SJCRH30 (cell line): ENCODE results near the gene CRTC1. TPM values are rescaled to one million over a fixed set of nuclear protein-coding genes. Genes with fewer than 3 reads are reported as not detected.
"Not testable (repeated sequence)": the region's sequence is repeated elsewhere in the genome, so short reads cannot be mapped to it uniquely, and the experiment has no call there.

Experiments used
- DNase-seq, 2 experiments: peaks; one replicate each; pipeline ENCODE4 v3.0.0-alpha.2; 2015 to 2020
- H3K27ac ChIP-seq: fragments of 250-450 bp; sonication (Bioruptor Pico); 2 replicates; pipeline ENCODE4 v1.5.1; 2020; ENCODE audit warnings: mild to moderate bottlenecking, moderate library complexity
- H3K27me3 ChIP-seq: fragments of 250-450 bp; sonication (Bioruptor Pico); 2 replicates; pipeline ENCODE4 v1.5.1; 2020; ENCODE audit warnings: mild to moderate bottlenecking, moderate library complexity
- H3K36me3 ChIP-seq: fragments of 250-450 bp; sonication (Bioruptor Pico); 2 replicates; pipeline ENCODE4 v1.5.1; 2020; ENCODE audit warnings: mild to moderate bottlenecking, moderate library complexity
- H3K4me1 ChIP-seq: fragments of 250-450 bp; sonication (Bioruptor Pico); 2 replicates; pipeline ENCODE4 v1.5.1; 2020; ENCODE audit warnings: mild to moderate bottlenecking, moderate library complexity
- H3K4me3 ChIP-seq: fragments of 250-450 bp; sonication (Bioruptor Pico); 2 replicates; pipeline ENCODE4 v1.5.1; 2020; ENCODE audit warnings: mild to moderate bottlenecking, moderate library complexity
- H3K9me3 ChIP-seq: fragments of 250-450 bp; sonication (Bioruptor Pico); replicated peaks from 2 replicates; pipeline ENCODE4 v1.5.1; 2020; ENCODE audit warnings: mild to moderate bottlenecking, moderate library complexity
- total RNA-seq: library from RNA; depleted of rRNA; stranded (reverse); fragments of >200 nt; shearing (Covaris generic); gene quantifications from 2 replicates; pipeline ENCODE4 v1.2.3, GENCODE V29; 2014

CRTC1 gene
- total RNA-seq, 1 experiment from 2014 or later = 3.5 TPM

DNA sequence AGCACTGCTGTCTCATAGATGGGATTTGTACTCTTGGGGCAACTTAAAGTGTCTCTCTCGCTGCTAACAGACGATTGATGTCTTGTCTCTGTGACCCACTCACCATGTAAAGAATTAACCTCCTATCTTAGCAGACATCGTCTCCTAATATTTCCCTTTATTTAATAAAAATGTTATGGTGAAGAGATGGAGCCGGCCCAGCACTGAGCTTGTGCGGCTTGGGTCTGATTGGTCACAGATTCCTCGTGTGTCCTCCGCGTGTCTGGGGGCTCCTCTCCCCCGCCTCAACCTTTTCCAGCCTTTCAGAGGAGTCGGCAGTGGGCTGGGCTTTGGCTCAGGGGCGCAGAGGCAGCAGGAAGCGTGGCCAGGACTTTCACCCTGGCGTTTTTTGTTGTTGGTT lies 13.2 kb upstream of the CRTC1 start:
- no peak for DNase-seq
- Histone ChIP-seq H3K4me3 (no peak overlapping the region), H3K36me3 (no peaks in the 10 kb centered on the region), H3K4me1 (no peaks in the 10 kb centered on the region), H3K27me3 (peaks cover 24% of the 10 kb centered on the region), H3K27ac (no peak overlapping the region), H3K9me3 (no peaks in the 10 kb centered on the region)

DNA sequence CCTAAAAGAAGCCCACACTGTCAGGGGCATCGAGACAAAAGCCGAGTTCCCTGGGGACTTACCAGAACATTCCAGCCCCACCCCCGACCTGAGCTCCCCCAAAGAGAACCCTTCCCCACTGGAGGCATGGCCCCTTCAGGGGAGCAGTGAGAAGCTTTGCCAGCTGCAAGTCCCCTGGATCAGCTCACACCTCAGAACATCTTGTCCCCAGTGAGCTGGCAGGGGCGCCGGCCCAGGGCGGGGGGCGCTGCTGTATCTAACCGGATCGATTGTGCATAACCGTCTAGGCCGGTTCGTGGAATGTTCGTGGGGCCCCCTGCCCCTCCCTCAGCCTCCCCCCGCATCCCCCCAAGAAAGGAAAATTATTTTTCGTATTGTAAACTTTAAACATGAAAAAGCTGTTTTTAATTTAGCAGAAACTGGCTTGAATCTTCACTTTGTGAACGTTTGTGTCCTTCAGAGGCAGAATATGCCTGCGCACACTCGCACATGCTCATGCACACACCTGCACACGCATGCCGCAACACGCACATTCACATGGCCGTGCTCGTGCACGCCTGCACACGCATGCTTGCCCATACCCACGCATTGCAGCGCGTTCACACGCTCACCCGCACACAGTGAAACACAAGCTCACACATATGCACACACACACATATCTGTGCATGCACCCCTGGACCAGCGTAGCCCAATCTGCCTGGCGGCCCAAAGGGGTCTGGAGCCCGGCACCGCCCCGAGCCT lies 12.0 kb upstream of the CRTC1 start:
- DNase-seq = no peak
- Histone ChIP-seq H3K36me3 (no peaks in the 10 kb centered on the region), H3K27me3 (peaks cover 12% of the 10 kb centered on the region), H3K4me1 (peaks cover 1% of the 10 kb centered on the region), H3K27ac (no peak overlapping the region), H3K9me3 (no peaks in the 10 kb centered on the region), H3K4me3 (no peak overlapping the region)

DNA sequence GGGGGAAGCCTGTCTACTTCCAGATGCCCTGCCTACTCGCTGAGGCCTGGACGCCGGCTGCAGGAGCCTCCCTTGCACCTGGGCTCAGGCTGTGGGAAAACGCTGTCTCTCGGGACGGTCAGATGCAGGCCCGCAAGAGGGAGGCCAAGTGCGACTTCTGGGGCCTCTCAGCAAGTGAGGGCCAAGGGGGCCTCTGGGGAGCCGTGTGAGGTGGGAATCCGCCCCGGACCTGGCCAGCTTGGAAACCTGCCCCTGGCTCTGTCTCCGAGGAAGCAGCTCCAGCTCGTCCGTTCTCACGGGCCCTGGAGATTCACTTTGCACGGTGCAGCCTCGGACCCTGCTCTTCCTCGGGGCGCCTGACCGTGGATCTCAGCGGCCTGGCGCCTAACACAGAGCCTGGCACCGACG lies 11.4 kb upstream of the CRTC1 start:
- Histone ChIP-seq H3K4me3 (no peak overlapping the region), H3K4me1 (peaks cover 7% of the 10 kb centered on the region), H3K27me3 (peaks cover 11% of the 10 kb centered on the region), H3K9me3 (no peaks in the 10 kb centered on the region), H3K36me3 (no peaks in the 10 kb centered on the region), H3K27ac (no peak overlapping the region)
- no peak for DNase-seq

DNA sequence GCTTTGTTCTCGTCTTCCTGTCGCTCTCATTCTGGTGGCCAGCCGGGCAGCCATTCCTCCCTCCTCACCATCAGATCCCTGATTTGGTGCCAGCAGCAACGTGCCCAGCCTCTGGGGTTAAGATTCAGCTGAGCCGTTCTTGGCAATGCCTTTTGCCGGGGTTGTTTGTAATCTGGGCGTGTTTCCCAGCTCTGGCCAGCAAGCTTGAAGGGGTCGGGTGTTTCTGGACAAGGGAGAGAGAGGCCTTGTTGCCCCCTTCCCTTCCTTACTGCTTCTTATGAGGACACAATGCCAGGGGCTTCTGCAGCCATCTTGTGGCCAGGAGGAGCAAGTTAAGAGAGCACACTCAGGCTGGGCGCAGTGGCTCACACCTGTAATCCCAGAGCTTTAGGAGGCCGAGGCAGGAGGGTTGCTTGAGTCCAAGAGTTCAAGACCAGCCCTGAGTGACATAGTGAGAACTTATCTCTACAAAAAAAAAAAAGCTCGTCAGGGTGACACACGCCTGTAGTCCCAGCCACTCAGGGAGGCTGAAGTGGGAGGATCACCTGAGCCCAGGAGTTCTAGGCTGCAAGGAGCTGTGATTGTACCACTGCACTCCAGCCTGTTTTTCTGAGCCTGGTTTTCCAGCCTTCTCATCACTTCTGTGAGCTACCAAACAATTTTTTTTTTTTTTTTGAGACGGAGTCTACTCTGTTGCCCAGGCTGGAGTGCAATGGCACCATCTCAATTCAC lies 10.7 kb upstream of the CRTC1 start:
- no peak overlapping the region for H3K4me3 ChIP-seq
- H3K27me3 ChIP-seq = peaks cover 11% of the 10 kb centered on the region
- H3K27ac ChIP-seq = no peak overlapping the region
- H3K36me3 ChIP-seq = no peaks in the 10 kb centered on the region
- DNase-seq = peak in 1 of 2 experiments; percentile 33
- peaks cover 14% of the 10 kb centered on the region for H3K4me1 ChIP-seq
- no peaks in the 10 kb centered on the region for H3K9me3 ChIP-seq

DNA sequence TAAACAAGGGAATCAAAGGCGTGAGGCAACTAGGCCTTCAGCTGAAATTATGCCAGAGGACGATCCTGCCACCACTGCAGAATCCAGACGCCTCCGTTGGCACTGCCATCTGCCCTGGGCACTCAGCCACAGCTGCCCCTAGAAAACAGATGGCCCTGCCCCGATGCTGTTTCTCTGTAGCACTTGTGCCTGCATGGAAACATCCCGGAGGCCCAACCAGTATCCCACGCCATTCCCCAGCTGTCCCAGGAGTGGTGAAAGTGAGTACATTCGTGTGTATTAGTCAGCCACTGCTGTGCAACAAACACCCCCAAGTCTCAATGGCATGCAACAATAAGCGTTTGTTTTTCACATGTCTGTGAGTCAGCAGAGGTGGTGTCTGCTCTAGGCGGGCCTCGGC lies 8.9 kb upstream of the CRTC1 start:
- no peaks in the 10 kb centered on the region for H3K9me3 ChIP-seq
- H3K27ac ChIP-seq = no peak overlapping the region
- peaks cover 11% of the 10 kb centered on the region for H3K27me3 ChIP-seq
- DNase-seq = no peak
- H3K36me3 ChIP-seq = no peaks in the 10 kb centered on the region
- no peak overlapping the region for H3K4me3 ChIP-seq
- H3K4me1 ChIP-seq = peaks cover 28% of the 10 kb centered on the region

DNA sequence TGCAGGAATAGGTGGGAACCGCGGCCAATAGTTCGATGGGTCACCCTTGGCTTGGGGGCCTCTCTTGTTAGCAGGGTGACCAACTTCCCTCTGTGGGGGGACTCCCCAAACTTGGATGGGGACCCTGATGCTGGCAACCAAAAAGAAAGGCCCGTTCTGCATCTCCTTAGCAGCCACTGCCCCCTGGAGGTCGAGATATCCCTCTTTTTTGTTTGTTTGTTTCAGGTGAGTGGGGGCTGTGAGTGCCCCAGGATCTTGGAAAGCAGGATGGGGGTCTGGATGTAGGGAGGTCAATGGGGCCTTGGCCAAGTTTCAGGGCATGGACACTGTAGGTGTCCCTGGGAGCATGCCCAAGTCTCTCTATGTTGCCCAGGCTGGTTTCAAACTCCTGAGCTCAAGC lies 7.7 kb upstream of the CRTC1 start:
- H3K27ac ChIP-seq = no peak overlapping the region
- peaks cover 28% of the 10 kb centered on the region for H3K4me1 ChIP-seq
- H3K27me3 ChIP-seq = peaks cover 11% of the 10 kb centered on the region
- peak in 1 of 2 experiments; percentile 37 for DNase-seq
- no peak overlapping the region for H3K4me3 ChIP-seq
- no peaks in the 10 kb centered on the region for H3K36me3 ChIP-seq
- H3K9me3 ChIP-seq = no peaks in the 10 kb centered on the region

DNA sequence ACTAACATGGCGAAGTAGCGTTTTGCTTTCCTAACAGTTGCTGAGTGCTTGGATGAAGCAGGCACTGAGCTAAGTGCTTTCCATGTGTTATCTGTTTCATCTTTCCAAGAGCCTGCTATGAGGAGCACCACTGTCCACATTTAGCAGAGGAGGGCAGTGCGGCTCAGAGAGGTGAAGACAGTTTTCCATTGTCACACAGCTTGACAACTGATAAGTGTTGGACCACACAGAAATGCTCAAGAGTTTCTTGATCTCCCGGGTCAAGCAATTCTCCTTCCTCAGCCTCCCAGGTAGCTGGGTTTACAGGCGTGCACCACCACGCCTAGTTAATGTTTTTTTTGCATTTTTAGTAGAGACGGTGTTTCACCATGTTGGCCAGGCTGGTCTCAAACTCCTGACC lies 6.8 kb upstream of the CRTC1 start:
- H3K4me1 ChIP-seq = peaks cover 28% of the 10 kb centered on the region
- H3K36me3 ChIP-seq = no peaks in the 10 kb centered on the region
- no peak overlapping the region for H3K4me3 ChIP-seq
- DNase-seq = no peak
- peaks cover 10% of the 10 kb centered on the region for H3K27me3 ChIP-seq
- H3K27ac ChIP-seq = no peak overlapping the region
- no peaks in the 10 kb centered on the region for H3K9me3 ChIP-seq

DNA sequence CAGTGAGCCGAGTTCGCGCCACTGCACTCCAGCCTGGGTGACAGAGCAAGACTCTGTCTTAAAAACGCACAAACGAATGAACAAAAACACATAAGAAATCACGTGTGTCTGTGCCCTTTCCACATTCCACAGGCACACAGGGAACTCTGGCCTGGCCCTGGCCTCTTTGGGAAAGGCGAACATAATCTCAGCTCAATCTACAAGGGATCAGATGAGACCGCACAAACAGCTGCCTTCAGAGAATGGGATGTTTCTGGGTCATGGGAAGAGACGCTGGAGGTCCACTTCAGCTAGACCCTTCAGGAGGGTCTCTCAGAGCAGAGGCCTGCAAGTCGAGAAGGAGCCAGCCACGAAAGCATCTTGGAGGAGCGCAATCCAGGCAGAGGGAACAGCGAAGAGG lies 6.3 kb upstream of the CRTC1 start:
- H3K36me3 ChIP-seq = no peaks in the 10 kb centered on the region
- peaks cover 5% of the 10 kb centered on the region for H3K27me3 ChIP-seq
- H3K9me3 ChIP-seq = no peaks in the 10 kb centered on the region
- peak overlapping the region; percentile 62 for H3K27ac ChIP-seq
- H3K4me3 ChIP-seq = no peak overlapping the region
- peaks cover 28% of the 10 kb centered on the region for H3K4me1 ChIP-seq
- peak; percentile 67 to 80 for DNase-seq

DNA sequence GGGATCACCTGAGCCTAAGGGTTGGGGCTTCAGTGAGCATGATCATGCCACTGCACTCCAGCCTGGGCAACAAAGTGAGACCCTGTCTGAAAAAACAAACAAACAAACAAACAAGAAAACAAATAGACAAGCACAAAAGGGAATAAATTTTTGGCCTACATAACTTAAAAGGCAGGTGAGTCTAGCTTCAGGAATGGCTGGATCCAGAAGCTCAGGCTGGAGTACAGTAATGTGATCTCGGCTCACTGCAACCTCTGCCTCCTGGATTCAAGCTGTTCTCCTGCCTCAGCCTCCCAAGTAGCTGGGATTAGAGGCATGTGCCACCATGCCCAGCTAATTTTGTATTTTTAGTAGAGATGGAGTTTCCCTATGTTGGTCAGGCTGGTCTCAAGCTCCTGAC lies 3.3 kb upstream of the CRTC1 start:
- DNase-seq, H3K4me3 ChIP-seq, H3K27ac ChIP-seq, H3K9me3 ChIP-seq, H3K36me3 ChIP-seq, H3K27me3 ChIP-seq: not testable (repeated sequence)
- peaks cover 28% of the 10 kb centered on the region for H3K4me1 ChIP-seq

DNA sequence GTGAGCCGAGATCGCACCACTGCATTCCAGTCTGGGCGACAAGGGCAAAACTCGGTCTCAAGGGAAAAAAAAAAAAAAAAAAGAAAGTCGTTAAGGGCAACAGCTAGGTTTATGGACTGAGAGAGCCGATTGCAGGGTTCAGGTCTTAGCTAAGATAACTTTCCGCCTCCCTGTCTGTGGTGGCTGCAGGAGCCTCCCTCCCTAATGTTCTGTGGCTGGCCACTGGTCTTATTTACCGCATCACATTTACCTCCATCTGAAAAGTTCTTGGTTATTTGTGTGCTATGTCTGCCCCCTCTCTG lies 722 bp upstream of the CRTC1 start:
- no peak for DNase-seq
- H3K27ac ChIP-seq = no peak overlapping the region
- H3K9me3 ChIP-seq = no peaks in the 10 kb centered on the region
- peaks cover 14% of the 10 kb centered on the region for H3K4me1 ChIP-seq
- no peaks in the 10 kb centered on the region for H3K36me3 ChIP-seq
- H3K27me3 ChIP-seq = no peaks in the 10 kb centered on the region
- H3K4me3 ChIP-seq = peak overlapping the region; percentile 83

DNA sequence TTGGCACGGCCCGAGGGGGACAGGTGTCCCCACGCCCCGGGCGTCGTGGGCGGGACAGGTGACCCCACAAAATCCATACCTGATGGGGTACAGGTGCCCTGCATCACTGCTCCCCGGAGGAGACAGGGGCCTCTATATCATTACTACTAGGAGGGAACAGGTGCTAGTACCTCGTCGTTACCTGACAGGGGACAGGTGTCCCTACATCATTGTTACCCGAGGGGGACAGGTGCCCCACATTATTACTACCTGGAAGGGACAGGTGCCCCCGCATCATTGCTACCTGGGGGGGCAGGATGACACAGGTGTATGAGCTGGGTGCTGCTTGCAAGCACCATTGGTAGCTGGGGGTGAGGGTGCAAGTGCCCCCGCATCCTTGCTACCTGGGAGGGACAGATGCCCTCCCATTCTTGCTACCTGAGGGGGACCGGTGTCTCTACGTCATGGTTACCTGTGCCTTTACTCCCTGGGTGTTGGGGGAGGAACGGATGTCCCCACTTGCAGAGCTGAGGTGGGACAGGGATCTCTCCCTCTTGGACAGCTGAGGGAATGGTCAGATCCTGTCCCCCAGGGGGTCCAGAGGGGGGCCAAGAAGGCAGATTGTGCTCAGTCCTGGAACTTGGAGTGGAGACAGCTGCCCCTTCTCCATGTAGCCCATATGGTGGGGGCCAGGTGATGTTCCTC lies 620 bp downstream of the CRTC1 start:
- Histone ChIP-seq H3K4me3 (peak overlapping the region; percentile 83), H3K27me3 (no peaks in the 10 kb centered on the region), H3K36me3 (no peaks in the 10 kb centered on the region), H3K27ac (no peak overlapping the region), H3K4me1 (peaks cover under 1% of the 10 kb centered on the region; the same call in 1 of the 2 replicates), H3K9me3 (no peaks in the 10 kb centered on the region)
- no peak for DNase-seq

DNA sequence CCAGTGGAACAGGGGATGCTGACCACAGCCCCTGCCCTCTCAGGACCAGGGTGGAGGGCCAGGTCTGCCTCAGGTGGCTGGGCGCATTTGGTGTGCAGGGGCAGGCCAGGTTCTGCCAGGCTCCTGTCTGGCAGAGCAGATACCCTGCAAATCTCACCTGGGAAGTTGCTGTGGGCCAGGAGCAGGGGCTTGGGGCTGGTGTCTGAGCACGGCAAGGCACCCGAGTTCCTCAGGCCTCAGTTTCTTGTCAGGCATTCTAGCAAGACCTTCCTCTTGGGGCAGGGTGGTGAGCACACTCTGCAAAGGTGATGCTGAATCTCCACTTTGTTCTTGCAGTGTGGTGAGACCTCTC lies 1.1 kb downstream of the CRTC1 start:
- no peak for DNase-seq
- no peaks in the 10 kb centered on the region for H3K9me3 ChIP-seq
- H3K27me3 ChIP-seq = no peaks in the 10 kb centered on the region
- no peaks in the 10 kb centered on the region; the same call in 1 of the 2 replicates for H3K4me1 ChIP-seq
- no peaks in the 10 kb centered on the region for H3K36me3 ChIP-seq
- no peak overlapping the region for H3K4me3 ChIP-seq
- no peak overlapping the region for H3K27ac ChIP-seq

DNA sequence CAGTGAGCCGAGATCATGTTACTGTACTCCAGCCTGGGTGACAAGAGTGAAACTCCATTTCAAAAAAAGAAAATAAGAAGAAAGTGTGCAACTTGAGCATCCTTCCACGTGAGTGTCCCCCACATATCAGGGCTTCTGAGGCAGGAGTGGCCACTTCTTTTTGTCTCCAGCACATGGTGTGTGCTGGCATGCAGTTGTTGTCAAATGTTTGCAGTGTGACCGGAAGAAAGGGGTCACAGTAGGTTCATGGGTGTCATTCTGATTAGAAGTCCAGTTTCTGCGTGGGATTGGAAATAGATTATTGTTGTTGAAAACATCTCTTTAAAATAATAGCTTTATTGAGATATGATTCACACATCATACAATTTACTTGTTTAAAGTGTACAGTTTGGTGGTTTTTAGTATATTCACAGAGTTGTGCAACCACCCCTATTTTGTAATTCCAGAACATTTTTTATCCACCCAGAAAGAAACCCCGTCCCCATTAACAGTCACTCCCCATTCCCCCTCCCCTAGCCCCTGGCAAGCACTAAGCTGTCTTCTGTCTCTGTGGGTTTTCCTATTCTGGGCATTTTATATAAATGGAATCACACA lies 2.2 kb downstream of the CRTC1 start:
- Histone ChIP-seq H3K4me1 (no peaks in the 10 kb centered on the region; the same call in 1 of the 2 replicates), H3K27ac (no peak overlapping the region), H3K27me3 (no peaks in the 10 kb centered on the region), H3K4me3 (no peak overlapping the region), H3K9me3 (no peaks in the 10 kb centered on the region), H3K36me3 (no peaks in the 10 kb centered on the region)
- DNase-seq = no peak

DNA sequence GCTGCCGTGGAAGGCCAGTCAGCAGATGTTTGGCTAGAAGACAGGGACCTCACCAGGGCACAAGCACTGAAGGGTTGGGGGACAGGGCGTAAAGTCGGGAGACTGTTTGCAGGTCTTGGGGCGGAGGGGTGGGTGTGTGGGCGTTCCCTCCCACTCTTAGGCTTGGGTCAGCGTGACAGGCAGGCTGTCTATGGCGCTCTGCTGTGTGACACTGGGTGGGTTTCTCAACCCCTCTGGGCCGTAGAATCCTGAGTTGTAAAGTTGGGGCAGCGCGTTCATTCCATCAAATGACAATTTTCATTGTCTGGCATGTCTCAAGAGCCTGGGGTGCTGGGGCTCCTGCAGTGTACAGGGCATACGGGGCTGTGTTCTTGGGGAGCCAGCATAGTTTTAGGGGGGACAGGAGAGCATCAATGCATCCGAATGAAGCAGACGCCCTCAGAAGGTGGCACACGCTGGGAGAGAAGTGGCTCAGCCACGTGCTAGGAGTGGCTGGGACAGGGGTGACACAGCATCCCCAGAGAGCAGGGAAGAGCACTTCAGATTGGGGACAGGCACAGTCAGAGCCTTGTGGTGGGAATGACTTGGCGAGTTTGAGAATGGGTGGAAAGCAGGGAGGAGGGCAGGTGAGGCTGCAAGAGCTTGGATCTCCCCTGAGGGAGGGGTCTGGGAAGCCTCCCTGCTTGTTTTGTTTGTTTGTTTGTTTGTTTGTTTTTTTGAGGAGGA lies 4.4 kb downstream of the CRTC1 start:
- DNase-seq = no peak
- no peak overlapping the region for H3K27ac ChIP-seq
- H3K36me3 ChIP-seq = no peaks in the 10 kb centered on the region
- H3K4me1 ChIP-seq = no peaks in the 10 kb centered on the region; the same call in 1 of the 2 replicates
- no peaks in the 10 kb centered on the region for H3K27me3 ChIP-seq
- H3K9me3 ChIP-seq = no peaks in the 10 kb centered on the region
- H3K4me3 ChIP-seq = no peak overlapping the region
